HG02763 (cell line): Measurements from ENCODE around the gene CKB.

Experiments used
- ATAC-seq: cut with Tn5 transposase; IDR thresholded peaks from one replicate; pipeline ENCODE4 v1.9.1; 2021; ENCODE audit warnings: mild to moderate bottlenecking, moderate library complexity; ENCODE audit not compliant: unreplicated experiment

CKB gene

GRCh38 chr14:103550451-103551337, 28.1 kb upstream of the CKB start:
- no peak for ATAC-seq

GRCh38 chr14:103549361-103550311, 27.0 kb upstream of the CKB start:
- no peak for ATAC-seq

GRCh38 chr14:103548463-103549351, 26.1 kb upstream of the CKB start:
- no peak for ATAC-seq

GRCh38 chr14:103547941-103548462, 25.4 kb upstream of the CKB start:
- no peak for ATAC-seq

GRCh38 chr14:103547455-103547940, 24.9 kb upstream of the CKB start:
- no peak for ATAC-seq

- no peak for ATAC-seq
These were observed 24.2 kb upstream of the CKB start for GRCh38 chr14:103546652-103547454.

- ATAC-seq = no peak
These were observed 23.5 kb upstream of the CKB start for GRCh38 chr14:103545915-103546651.

- no peak for ATAC-seq
These were observed 22.7 kb upstream of the CKB start for GRCh38 chr14:103545219-103545914.

- ATAC-seq = no peak
These were observed 22.0 kb upstream of the CKB start for GRCh38 chr14:103544388-103545218.

- no peak for ATAC-seq
These were observed 21.2 kb upstream of the CKB start for GRCh38 chr14:103543721-103544387.

- no peak for ATAC-seq
These were observed 20.5 kb upstream of the CKB start for GRCh38 chr14:103543140-103543539.

GRCh38 chr14:103542605-103543088, 20.0 kb upstream of the CKB start:
- ATAC-seq = no peak

GRCh38 chr14:103541709-103542604, 19.3 kb upstream of the CKB start:
- no peak for ATAC-seq

GRCh38 chr14:103540821-103541708, 18.4 kb upstream of the CKB start:
- ATAC-seq = no peak
